Mesenchymal stem cell (in vitro differentiated cells and primary cell): ENCODE data around the gene DCST1.

Experiments
- DNase-seq: peaks from one replicate; pipeline ENCODE4 v3.0.0-alpha.2; 2013
- H2AFZ ChIP-seq: one replicate; pipeline ENCODE4 v1.6.1; 2013; ENCODE audit warnings: low read depth, mild to moderate bottlenecking, control low read depth, inconsistent platforms, low read length, moderate library complexity
- H2AK5ac ChIP-seq: 2 replicates; pipeline ENCODE4 v1.6.1; 2013; ENCODE audit warnings: low read length, moderate library complexity, mild to moderate bottlenecking, inconsistent platforms; ENCODE audit not compliant: severe bottlenecking
- H2BK120ac ChIP-seq: one replicate; pipeline ENCODE4 v1.6.1; 2013; ENCODE audit warnings: low read depth, mild to moderate bottlenecking, inconsistent platforms, low read length, moderate library complexity
- H2BK12ac ChIP-seq, 2 experiments: one replicate each; pipeline ENCODE4 v1.6.1; 2013; ENCODE audit warnings: inconsistent platforms in 2 of 2, low read length in 2 of 2, mild to moderate bottlenecking in 2 of 2, moderate library complexity in 2 of 2, control low read depth in 1 of 2
- H2BK15ac ChIP-seq: one replicate; pipeline ENCODE4 v1.6.1; 2013; ENCODE audit warnings: mild to moderate bottlenecking, low read depth, inconsistent platforms; ENCODE audit not compliant: poor library complexity, severe bottlenecking
- H2BK5ac ChIP-seq: 2 replicates; pipeline ENCODE4 v1.6.1; 2013; ENCODE audit warnings: low read depth, mild to moderate bottlenecking, low read length, control low read depth, inconsistent platforms; ENCODE audit not compliant: poor library complexity, severe bottlenecking
- H3K14ac ChIP-seq, 2 experiments: one replicate each; pipeline ENCODE4 v1.6.1; 2013; ENCODE audit warnings: inconsistent platforms in 2 of 2, low read length in 2 of 2, control low read depth in 1 of 2, mild to moderate bottlenecking in 1 of 2, moderate library complexity in 1 of 2
- H3K18ac ChIP-seq, 2 experiments: one replicate each; pipeline ENCODE4 v1.6.1; 2013; ENCODE audit warnings: inconsistent platforms in 2 of 2, low read length in 2 of 2, control low read depth in 1 of 2, low read depth in 1 of 2, mild to moderate bottlenecking in 1 of 2
- H3K23ac ChIP-seq, 2 experiments: one replicate each; pipeline ENCODE4 v1.6.1; 2013; ENCODE audit warnings: inconsistent platforms in 2 of 2, low read length in 2 of 2, mild to moderate bottlenecking in 2 of 2, moderate library complexity in 2 of 2, control low read depth in 1 of 2
- H3K27ac ChIP-seq: 2 replicates; pipeline ENCODE4 v1.5.1; 2013; ENCODE audit warnings: mild to moderate bottlenecking, moderate library complexity, low read length, control low read depth, inconsistent platforms; ENCODE audit not compliant: poor library complexity, severe bottlenecking
- H3K27me3 ChIP-seq, 2 experiments: 2 replicates each; pipeline versions ENCODE4 v1.6.1 to v1.7.0; 2013; ENCODE audit warnings: low read length in 2 of 2, mild to moderate bottlenecking in 2 of 2, moderate library complexity in 2 of 2, control low read depth in 1 of 2, inconsistent platforms in 1 of 2; ENCODE audit not compliant: control insufficient read depth in 1 of 2, insufficient read depth in 1 of 2
- H3K36me3 ChIP-seq, 2 experiments: 2 replicates each; pipeline versions ENCODE4 v1.6.1 to v1.7.0; 2013; ENCODE audit warnings: low read length in 2 of 2, control low read depth in 1 of 2, inconsistent platforms in 1 of 2, low read depth in 1 of 2, mild to moderate bottlenecking in 1 of 2; ENCODE audit not compliant: insufficient read depth in 2 of 2, control insufficient read depth in 1 of 2
- H3K4ac ChIP-seq, 2 experiments: one replicate each; pipeline ENCODE4 v1.6.1; 2013; ENCODE audit warnings: inconsistent platforms in 2 of 2, low read length in 2 of 2, mild to moderate bottlenecking in 2 of 2, moderate library complexity in 2 of 2, control low read depth in 1 of 2, low read depth in 1 of 2
- H3K4me1 ChIP-seq: 2 replicates; pipeline ENCODE4 v1.6.1; 2013; ENCODE audit warnings: low read depth, low read length, control low read depth; ENCODE audit not compliant: control insufficient read depth, insufficient read depth
- H3K4me2 ChIP-seq: 2 replicates; pipeline ENCODE4 v1.6.1; 2013; ENCODE audit warnings: low read length, mild to moderate bottlenecking, inconsistent platforms; ENCODE audit not compliant: poor library complexity, severe bottlenecking
- H3K4me3 ChIP-seq, 2 experiments: 2 replicates each; pipeline versions ENCODE4 v1.5.1 to v1.7.0; 2013; ENCODE audit warnings: low read length in 2 of 2, mild to moderate bottlenecking in 2 of 2, control low read depth in 1 of 2, low read depth in 1 of 2; ENCODE audit not compliant: insufficient read depth in 1 of 2
- H3K79me1 ChIP-seq: replicated peaks from 2 replicates; pipeline ENCODE4 v1.6.1; 2013; ENCODE audit warnings: mild to moderate bottlenecking, control low read depth, low read length, inconsistent platforms; ENCODE audit not compliant: poor library complexity, severe bottlenecking
- H3K9ac ChIP-seq: 2 replicates; pipeline ENCODE4 v1.7.0; 2013; ENCODE audit warnings: mild to moderate bottlenecking, low read length, moderate library complexity
- H3K9me3 ChIP-seq: 2 replicates; pipeline ENCODE4 v1.7.0; 2013; ENCODE audit warnings: mild to moderate bottlenecking, low read length; ENCODE audit not compliant: control insufficient read depth
- H4K8ac ChIP-seq: one replicate; pipeline ENCODE4 v1.6.1; 2013; ENCODE audit warnings: inconsistent platforms, mild to moderate bottlenecking, low read length, moderate library complexity
- H4K91ac ChIP-seq: one replicate; pipeline ENCODE4 v1.6.1; 2013; ENCODE audit warnings: mild to moderate bottlenecking, low read length, inconsistent platforms
- WGBS: methylation state at CpG from one replicate; pipeline ENCODE4 v1.1.7; 2013; ENCODE audit warnings: mixed read lengths; 5-methylcytosine and 5-hydroxymethylcytosine counted together

Gene DCST1

GRCh38 chr1:155063550-155064110, 30.0 kb downstream of the DCST1 start, which contains the start of gene EFNA4:
EFNA4 (plus strand) TSS chr1:155063740; CDS start chr1:155063824, 84 bp downstream.
- Histone ChIP-seq H3K14ac (peak within 1 kb of the TSS in 1 of 2 experiments; percentile 89), H3K4ac (peak within 1 kb of the TSS in 1 of 2 experiments; percentile 71), H3K4me3 (peak within 1 kb of the TSS; percentile 90 to 92), H2BK5ac (peak within 1 kb of the TSS; percentile 92), H2BK15ac (no peak within 1 kb of the TSS), H2BK120ac (peak within 1 kb of the TSS; percentile 76), H3K18ac (peak within 1 kb of the TSS; percentile 87 to 95), H3K27ac (peak within 1 kb of the TSS; percentile 63), H3K9ac (peak within 1 kb of the TSS; percentile 92), H3K4me2 (peak within 1 kb of the TSS; percentile 79), H3K27me3 (no peaks in the 10 kb centered on the region), H3K36me3 (peaks cover 20 to 38% of the 10 kb centered on the region in 2 experiments), H2AK5ac (no peak within 1 kb of the TSS), H3K4me1 (peaks cover 23% of the 10 kb centered on the region), H2AFZ (peak within 1 kb of the TSS; percentile 72), H2BK12ac (peak within 1 kb of the TSS in 1 of 2 experiments; percentile 55), H3K23ac (peak within 1 kb of the TSS in 1 of 2 experiments; percentile 84), H3K9me3 (no peaks in the 10 kb centered on the region), H4K8ac (no peak within 1 kb of the TSS), H4K91ac (no peak within 1 kb of the TSS), H3K79me1 (peaks cover 10% of the 10 kb centered on the region)
- WGBS: 2% methylated on average over 52 of the region's 57 CpGs
- peak; percentile 91 for DNase-seq

GRCh38 chr1:155064111-155064831, 30.6 kb downstream of the DCST1 start:
- no peak overlapping the region for H3K23ac ChIP-seq
- H3K79me1 ChIP-seq: peaks cover 12% of the 10 kb centered on the region
- H4K91ac ChIP-seq: no peak overlapping the region
- no peak overlapping the region for H2AFZ ChIP-seq
- H3K18ac ChIP-seq: peak overlapping the region in 1 of 2 experiments; percentile 95
- H3K4me1 ChIP-seq: peaks cover 23% of the 10 kb centered on the region
- no peak overlapping the region for H3K4ac ChIP-seq
- peaks cover 18 to 41% of the 10 kb centered on the region in 2 experiments for H3K36me3 ChIP-seq
- 10% methylated on average over 8 of the region's 14 CpGs for WGBS
- no peak overlapping the region for H2AK5ac ChIP-seq
- H3K9ac ChIP-seq: peak overlapping the region; percentile 92
- H3K4me2 ChIP-seq: peak overlapping the region; percentile 79
- H2BK120ac ChIP-seq: peak overlapping the region; percentile 76
- no peak overlapping the region for H2BK5ac ChIP-seq
- peak overlapping the region; percentile 90 to 92 for H3K4me3 ChIP-seq
- no peaks in the 10 kb centered on the region for H3K27me3 ChIP-seq
- peak; percentile 49 for DNase-seq
- no peaks in the 10 kb centered on the region for H3K9me3 ChIP-seq
- no peak overlapping the region for H2BK15ac ChIP-seq
- H2BK12ac ChIP-seq: no peak overlapping the region
- no peak overlapping the region for H4K8ac ChIP-seq
- peak overlapping the region in 1 of 2 experiments; percentile 8 for H3K14ac ChIP-seq
- no peak overlapping the region for H3K27ac ChIP-seq

- 83% methylated on average over 3 of the region's 5 CpGs for WGBS
- no peak for DNase-seq
Measured at GRCh38 chr1:155064832-155065429, 31.3 kb downstream of the DCST1 start.

GRCh38 chr1:155066777-155067176, 33.2 kb downstream of the DCST1 start:
- Histone ChIP-seq H3K27me3 (peaks cover 0 to 12% of the 10 kb centered on the region in 2 experiments), H2AFZ (no peak overlapping the region), H3K36me3 (peaks cover 3 to 34% of the 10 kb centered on the region in 2 experiments), H3K18ac (no peak overlapping the region), H2BK5ac (no peak overlapping the region), H3K23ac (no peak overlapping the region), H2BK15ac (no peak overlapping the region), H3K4me3 (no peak overlapping the region), H2BK12ac (no peak overlapping the region), H2BK120ac (no peak overlapping the region), H3K79me1 (peaks cover 12% of the 10 kb centered on the region), H3K9ac (no peak overlapping the region), H4K91ac (no peak overlapping the region), H3K27ac (no peak overlapping the region), H3K4me1 (peaks cover 35% of the 10 kb centered on the region), H3K14ac (no peak overlapping the region), H3K4me2 (no peak overlapping the region), H3K9me3 (no peaks in the 10 kb centered on the region), H2AK5ac (no peak overlapping the region), H4K8ac (no peak overlapping the region), H3K4ac (no peak overlapping the region)
- 94% methylated on average over 8 of the region's 8 CpGs for WGBS
- DNase-seq: no peak

More at GRCh38 chr1:155064832-155065429, 31.3 kb downstream of the DCST1 start:
- H2BK5ac ChIP-seq: no peak overlapping the region
- H3K4me1 ChIP-seq: peaks cover 23% of the 10 kb centered on the region
- H2BK12ac ChIP-seq: no peak overlapping the region
- H3K9ac ChIP-seq: peak overlapping the region; percentile 92
- no peak overlapping the region for H3K14ac ChIP-seq
- H3K4ac ChIP-seq: no peak overlapping the region
- H4K8ac ChIP-seq: no peak overlapping the region
- H3K36me3 ChIP-seq: peaks cover 13 to 45% of the 10 kb centered on the region in 2 experiments
- no peaks in the 10 kb centered on the region for H3K9me3 ChIP-seq
- no peak overlapping the region for H4K91ac ChIP-seq
- no peak overlapping the region for H2BK15ac ChIP-seq
- no peak overlapping the region for H2AFZ ChIP-seq
- H3K18ac ChIP-seq: no peak overlapping the region
- H2BK120ac ChIP-seq: no peak overlapping the region
- peak overlapping the region; percentile 11 for H3K4me2 ChIP-seq
- H3K27ac ChIP-seq: no peak overlapping the region
- no peak overlapping the region for H3K23ac ChIP-seq
- peak overlapping the region in 1 of 2 experiments; percentile 92 for H3K4me3 ChIP-seq
- peaks cover 12% of the 10 kb centered on the region for H3K79me1 ChIP-seq
- no peaks in the 10 kb centered on the region for H3K27me3 ChIP-seq
- no peak overlapping the region for H2AK5ac ChIP-seq
